CD1c-positive myeloid dendritic cell (primary cell): ENCODE measurements around the gene MLNR.

Source experiments
- DNase-seq: peaks from one replicate; pipeline ENCODE4 v3.0.0-alpha.2; 2016; ENCODE audit errors: extremely low spot score

MLNR gene, protein sequence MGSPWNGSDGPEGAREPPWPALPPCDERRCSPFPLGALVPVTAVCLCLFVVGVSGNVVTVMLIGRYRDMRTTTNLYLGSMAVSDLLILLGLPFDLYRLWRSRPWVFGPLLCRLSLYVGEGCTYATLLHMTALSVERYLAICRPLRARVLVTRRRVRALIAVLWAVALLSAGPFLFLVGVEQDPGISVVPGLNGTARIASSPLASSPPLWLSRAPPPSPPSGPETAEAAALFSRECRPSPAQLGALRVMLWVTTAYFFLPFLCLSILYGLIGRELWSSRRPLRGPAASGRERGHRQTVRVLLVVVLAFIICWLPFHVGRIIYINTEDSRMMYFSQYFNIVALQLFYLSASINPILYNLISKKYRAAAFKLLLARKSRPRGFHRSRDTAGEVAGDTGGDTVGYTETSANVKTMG

DNA sequence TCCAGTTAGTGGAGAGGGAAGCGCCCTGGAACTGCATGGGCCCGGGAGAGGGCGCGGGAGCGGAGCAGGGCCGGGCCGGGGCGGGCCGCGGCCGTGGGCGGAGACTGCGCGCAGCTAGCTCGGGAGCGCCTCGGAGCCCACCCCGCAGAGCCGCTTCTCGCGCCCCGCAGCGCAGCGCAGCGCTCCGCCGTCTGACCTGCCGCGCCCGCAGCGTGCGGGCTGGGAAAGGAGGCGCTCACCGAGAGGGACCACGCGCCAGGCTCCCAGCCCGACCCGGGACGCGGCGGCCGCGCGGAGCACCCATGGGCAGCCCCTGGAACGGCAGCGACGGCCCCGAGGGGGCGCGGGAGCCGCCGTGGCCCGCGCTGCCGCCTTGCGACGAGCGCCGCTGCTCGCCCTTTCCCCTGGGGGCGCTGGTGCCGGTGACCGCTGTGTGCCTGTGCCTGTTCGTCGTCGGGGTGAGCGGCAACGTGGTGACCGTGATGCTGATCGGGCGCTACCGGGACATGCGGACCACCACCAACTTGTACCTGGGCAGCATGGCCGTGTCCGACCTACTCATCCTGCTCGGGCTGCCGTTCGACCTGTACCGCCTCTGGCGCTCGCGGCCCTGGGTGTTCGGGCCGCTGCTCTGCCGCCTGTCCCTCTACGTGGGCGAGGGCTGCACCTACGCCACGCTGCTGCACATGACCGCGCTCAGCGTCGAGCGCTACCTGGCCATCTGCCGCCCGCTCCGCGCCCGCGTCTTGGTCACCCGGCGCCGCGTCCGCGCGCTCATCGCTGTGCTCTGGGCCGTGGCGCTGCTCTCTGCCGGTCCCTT lies at the start of gene MLNR:
Gene MLNR, plus strand, starts transcription at position 303 of the 820 bp plus-strand sequence. Its CDS starts 0 bp downstream, at position 303.
- DNase-seq: peak; percentile 43

DNA sequence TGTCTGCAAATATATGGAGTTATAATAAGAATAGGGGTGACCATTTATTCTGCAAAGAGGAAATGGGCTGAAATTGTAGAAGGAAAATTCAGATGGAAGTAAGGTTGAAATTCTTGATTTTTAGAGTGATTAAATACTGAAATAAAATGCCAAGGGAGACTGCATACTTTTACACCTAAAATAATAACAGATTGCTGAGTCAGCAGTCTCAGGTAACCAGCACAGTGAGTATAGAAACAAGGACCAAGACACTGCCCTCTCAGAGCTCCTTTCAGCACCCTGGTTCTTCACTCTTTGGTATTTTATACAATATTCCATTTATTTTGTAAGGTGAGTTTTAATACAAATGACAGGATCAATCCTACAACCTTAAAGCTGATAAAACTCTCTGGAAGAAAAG lies 48.8 kb upstream of the MLNR start:
- no peak for DNase-seq

- DNase-seq: peak; percentile 29
These were observed 36.3 kb upstream of the MLNR start for GRCh38 chr13:49183672-49184325.

DNA sequence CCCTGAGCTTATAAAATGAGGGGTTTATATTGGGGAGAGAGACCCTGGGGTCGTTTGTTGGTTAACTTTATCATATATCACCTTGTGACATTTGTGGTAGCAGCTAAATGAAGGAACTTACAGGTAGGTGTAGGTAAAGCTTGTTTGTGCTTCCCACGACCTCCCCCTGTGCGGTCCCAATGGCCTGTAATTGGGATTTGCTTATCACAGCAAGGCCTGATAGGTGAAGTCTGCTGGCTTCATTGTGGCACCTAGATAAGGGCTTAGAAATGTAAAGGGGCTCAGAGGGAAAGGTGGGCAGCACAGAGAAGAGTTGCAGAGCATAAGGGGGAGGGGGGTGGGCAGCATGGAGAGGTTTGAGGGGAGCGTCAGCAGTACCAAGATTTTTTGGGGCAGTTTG lies 35.5 kb upstream of the MLNR start:
- no peak for DNase-seq

- DNase-seq: peak; percentile 63
These were observed 34.9 kb upstream of the MLNR start for GRCh38 chr13:49185264-49185663.

GRCh38 chr13:49190901-49191300 lies 29.2 kb upstream of the MLNR start:
- no peak for DNase-seq

DNA sequence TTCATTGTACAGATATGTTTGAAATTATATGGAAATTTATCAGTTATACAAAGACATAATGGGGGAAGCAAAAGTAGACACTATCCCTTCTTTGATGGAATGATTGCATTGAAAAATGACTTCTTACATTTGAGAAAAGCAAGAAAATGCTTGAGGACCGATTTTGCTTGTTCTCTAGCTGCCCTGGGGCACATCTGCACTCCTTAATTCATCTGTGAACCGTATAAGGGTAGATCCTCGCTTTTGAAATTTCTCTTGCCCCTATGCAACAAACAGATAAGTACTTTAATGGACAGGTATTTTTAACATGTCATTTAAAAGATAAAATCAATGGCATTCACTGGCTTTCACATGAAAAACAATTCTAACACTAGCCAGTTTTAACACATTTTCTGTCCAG lies 13.5 kb upstream of the MLNR start:
- no peak for DNase-seq

GRCh38 chr13:49208619-49209018 lies 11.5 kb upstream of the MLNR start:
- DNase-seq: no peak

DNA sequence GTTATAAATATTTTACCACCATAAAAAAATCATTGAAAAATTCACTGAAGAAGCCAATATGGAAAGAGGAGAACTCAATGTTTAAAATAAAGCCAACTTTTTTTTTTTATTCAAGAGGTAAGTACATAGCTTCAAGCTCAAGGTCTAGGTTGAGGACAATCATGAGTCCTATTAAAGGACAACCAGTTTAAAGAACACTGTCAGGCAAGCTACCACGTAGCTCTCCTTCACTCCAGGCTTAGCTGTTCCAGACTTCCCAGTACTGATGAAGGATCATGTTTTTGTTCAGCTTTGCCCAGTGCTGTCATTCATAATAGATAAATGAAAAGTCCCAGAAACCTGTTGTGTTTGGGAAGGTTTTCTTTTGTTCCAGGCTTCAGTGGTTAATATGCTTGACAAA lies 10.0 kb upstream of the MLNR start:
- no peak for DNase-seq

DNA sequence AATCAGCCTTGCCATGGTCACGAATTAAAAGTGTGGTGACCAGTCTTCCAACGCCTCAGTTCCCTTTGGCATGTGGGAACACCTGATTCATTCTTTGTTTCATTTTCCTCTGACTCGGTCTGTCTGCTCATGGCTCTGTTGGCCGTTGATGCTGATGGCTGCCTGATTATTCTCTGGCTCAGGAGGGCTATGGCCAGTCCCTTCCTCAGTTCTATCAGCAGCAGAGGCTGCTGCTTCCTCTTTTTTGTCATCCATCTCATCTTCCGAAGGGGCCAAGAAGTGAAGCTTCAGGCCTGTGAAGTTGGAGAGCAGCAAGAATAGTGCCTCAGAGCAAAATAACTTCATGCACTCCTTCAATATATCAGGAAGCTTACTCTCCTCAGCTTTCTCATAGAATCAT lies 9.5 kb upstream of the MLNR start:
- DNase-seq: no peak

- no peak for DNase-seq
These were observed 6.6 kb upstream of the MLNR start for GRCh38 chr13:49213539-49213938.

- DNase-seq: no peak
These were observed 5.9 kb upstream of the MLNR start for GRCh38 chr13:49213997-49214916.

DNA sequence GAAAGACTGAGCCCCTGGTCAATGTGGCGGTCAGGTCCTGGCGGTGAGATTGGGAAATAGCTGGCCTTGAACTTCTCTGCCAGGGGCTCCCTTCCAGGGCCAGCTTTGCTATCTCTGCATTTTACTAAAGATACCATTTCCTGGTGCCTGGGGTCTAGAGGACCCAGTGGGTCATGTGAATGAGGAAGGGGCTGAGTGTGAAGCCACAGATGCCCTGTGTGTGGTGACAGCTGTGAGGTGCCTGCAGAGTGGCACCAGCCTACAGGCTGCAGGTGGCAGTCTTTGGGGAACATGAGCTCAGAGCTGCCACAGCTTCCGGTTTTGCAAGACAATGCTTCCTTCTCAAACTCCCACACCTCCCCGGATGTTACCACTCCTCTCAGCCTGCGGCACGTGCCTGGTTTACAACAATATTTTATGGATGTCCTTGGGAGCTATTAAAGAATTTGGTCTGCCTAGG lies 5.2 kb upstream of the MLNR start:
- DNase-seq: peak; percentile 84

DNA sequence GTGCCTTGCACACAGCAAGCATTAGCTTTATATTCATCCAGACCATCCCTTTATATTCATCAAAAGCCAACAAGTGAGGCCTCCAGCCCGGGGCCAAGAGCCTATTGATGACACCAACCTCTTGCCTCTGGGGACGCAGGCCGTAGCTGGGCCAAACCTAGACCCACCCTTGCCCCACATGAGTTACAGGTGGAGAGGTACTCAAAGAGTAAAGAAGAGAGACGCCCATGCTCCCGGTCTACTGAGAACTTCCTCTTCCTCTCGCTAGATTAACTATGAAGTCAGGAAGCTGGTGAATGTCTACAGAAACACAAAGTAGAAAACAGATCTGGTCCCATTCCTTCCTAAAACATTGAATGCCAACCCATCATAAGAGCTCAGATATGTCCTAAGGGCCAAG lies 3.8 kb upstream of the MLNR start:
- peak; percentile 7 for DNase-seq

GRCh38 chr13:49217962-49218492 lies 2.1 kb upstream of the MLNR start:
- DNase-seq: no peak

GRCh38 chr13:49218493-49219051 lies 1.6 kb upstream of the MLNR start:
- DNase-seq: no peak

GRCh38 chr13:49219647-49220035 lies 497 bp upstream of the MLNR start:
- DNase-seq: no peak

GRCh38 chr13:49220856-49221589 lies 885 bp downstream of the MLNR start:
- DNase-seq: peak; percentile 61

DNA sequence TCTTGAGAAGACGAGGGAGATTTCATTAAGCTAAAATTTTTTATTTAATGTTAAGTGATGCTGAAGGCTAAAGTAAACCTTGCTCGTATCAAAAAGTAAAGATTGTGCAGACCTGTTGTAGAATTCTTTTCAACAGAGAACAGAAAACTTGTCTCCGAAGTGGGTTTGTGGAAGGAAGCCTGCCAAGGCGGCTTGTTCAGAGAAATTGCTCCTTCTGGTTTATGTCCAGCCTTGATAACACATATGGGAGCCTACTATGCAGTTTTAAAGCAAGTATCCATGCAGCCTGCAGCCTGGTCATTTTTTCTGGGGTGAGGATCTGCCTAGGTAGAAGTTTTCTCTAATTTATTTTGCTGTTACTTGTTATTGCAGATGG lies 1.4 kb downstream of the MLNR start:
- no peak for DNase-seq
